ENCODE data around the gene SPDYE1.

SPDYE1 gene

DNA sequence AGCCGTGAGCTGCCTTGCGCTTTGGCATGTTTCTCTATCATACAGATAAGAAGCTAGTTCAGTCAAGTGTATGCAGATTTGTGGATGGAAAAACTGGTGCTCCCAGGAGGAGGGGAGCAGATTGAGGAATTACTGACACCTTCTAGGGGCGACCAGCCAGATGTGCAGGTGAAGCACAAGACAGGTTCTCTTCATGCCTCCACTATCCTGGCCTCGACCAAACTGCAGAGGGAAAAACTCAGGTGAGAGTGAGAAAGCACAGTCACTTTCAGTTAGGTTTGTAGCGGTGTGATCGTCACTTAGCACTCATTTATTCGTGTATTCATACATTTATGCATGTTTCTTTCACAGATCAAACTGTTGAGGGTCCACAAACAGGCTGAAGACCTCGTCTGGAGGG lies 46.2 kb downstream of the SPDYE1 start:
- in situ Hi-C loops (cut with MboI; ENCODE audit: low sequenced_read_pairs) = no loop called here

DNA sequence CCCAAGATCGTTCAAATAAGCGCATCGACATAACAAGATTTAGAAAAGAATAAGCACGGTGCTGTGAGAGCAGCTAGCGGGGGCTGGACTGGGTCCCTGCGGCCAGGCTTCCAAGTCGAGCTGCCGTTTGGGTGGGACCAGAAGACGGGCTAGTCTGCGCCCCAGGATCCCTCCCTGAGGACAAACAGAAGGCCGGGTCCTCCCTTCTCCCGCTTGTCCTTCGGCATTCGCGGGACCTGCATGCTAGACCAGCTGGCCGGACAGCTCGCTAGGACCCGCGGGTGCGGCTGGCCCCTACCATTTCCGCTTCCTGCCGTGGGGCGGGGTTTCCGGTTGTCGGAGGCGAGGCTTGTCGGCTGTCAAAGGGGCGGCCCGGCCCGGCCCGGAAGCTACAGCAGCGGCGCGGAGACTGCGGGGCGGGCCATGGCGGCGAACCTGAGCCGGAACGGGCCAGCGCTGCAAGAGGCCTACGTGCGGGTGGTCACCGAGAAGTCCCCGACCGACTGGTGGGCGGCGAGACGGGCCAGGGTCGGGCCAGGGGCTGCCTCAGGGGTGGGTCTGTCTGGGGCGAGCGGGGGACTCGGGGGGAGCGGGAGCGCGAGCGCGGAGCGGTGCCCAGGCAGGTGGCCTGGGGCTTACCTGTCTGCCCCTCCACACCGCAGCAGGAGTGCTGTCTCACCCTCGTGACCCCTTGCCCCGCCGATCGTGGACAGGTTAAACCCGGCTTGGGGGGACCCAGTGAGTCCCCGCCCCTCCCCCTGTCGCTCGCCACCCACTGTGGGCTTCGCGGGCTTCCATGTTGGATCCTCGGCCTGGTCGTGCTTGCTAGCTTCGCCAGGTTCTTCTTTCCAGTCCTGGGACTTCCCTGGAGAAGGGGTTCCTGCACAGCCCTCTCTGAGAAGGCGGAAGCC lies 46.9 kb downstream of the SPDYE1 start, which contains the start of gene DBNL:
Gene DBNL, plus strand, starts transcription at position 388 of the 911 bp plus-strand sequence. Its CDS starts 36 bp downstream, at position 424.
- in situ Hi-C loops (cut with MboI; ENCODE audit: low sequenced_read_pairs) = no loop called here

- in situ Hi-C loops (cut with MboI; ENCODE audit: low sequenced_read_pairs) = no loop called here
Measured at GRCh38 chr7:44045226-44046014, 47.7 kb downstream of the SPDYE1 start.

DNA sequence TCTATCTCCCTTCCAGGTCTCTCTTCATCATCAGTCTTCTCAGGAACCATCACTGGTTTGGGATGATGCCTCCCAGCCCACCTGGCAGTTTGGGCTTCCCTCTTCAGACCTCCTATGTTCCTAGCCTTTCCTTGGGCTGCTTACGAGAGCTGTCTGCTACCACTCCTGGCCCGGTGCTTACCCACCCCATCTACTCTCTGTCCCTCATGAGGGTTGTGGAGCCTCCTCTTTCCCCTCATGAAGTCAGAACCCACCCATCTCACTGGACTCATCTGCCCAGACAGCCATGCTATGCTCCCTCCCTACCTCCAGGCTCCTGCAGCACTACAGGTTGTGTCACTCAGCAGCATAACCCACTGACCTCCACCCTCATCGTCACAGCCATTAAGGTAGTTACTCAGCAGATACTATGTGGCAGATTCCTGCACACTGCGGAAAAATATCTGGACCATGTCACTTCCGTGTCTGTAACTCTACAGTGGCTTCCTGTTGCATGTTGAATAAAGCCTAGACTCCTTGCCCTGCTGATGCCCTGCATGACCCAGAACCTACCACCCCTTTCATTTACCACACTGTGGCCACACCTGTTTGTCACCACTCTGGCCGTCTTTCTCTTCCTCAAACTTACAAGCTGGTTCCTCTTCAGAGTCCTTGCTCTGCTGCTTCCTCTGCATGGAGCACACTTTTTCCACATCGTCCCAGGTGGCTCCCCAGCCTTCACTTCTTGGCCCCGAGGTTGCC lies 48.8 kb downstream of the SPDYE1 start:
- in situ Hi-C loops (cut with MboI; ENCODE audit: low sequenced_read_pairs) = no loop called here

- in situ Hi-C loops (cut with MboI; ENCODE audit: low sequenced_read_pairs) = no loop called here
Measured at GRCh38 chr7:44048031-44048795, 50.5 kb downstream of the SPDYE1 start.

GRCh38 chr7:44050121-44050914 lies 52.6 kb downstream of the SPDYE1 start:
- in situ Hi-C loops (cut with MboI; ENCODE audit: low sequenced_read_pairs) = no loop called here

DNA sequence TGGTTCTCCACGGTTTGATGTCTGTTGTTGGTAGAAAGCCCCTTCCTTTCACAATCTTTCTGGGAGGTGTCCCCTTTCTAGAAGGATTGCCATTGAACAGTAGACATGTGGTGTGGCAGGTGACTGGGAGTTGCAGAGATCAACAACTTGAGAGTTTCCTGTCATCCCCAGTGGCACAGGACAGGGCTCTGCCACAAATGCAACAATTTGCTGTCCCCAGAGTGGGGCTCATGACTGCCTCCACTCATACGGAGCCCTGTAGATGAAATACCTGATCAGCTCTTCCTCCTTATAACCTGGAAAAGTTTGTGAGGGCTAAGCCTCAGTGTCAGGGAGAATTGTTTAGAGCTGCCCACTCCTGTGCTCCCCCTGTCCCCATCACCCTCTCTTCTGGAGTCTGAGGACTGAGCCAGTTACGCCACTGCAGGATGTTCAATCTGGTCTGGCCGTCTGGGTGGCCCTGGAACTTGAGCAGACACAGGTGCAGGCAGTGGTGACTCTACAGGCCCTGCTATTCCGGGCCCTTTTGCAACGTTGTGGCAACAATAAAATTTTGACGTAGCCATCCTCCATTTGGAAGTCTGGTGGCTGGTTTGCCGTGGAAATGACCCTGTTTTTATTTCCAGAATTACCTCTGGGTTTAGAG lies 53.3 kb downstream of the SPDYE1 start:
- in situ Hi-C loops (cut with MboI; ENCODE audit: low sequenced_read_pairs) = no loop called here

GRCh38 chr7:44051611-44052220 lies 54.0 kb downstream of the SPDYE1 start:
- in situ Hi-C loops (cut with MboI; ENCODE audit: low sequenced_read_pairs) = no loop called here

DNA sequence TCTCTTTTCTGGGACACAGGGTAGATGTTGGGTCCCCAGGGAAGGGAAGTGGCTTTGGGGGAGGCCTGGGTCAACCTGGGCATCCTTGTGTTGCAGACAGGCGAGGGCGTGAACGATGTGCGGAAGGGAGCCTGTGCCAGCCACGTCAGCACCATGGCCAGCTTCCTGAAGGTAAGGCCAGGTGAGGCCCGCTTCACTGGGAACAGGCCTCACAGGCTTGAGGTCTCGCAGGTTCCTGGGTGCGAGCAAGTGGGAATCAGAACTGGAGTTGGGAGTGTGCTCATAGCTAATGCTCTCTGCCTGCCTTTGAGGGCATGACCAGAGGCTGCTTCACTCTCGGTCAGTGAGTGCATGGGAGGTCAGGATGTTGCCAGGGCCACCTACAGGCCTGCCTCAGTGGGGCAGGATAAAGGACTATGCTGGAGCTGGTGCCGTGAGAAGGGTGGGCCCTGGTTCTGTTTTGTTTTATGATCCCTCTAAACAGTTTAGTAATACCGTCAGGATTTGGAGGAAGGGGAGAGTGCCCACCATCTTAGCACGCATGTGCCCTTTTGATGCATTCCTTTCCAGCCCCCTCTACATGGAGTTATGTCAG lies 55.2 kb downstream of the SPDYE1 start:
- in situ Hi-C loops (cut with MboI; ENCODE audit: low sequenced_read_pairs) = no loop called here

DNA sequence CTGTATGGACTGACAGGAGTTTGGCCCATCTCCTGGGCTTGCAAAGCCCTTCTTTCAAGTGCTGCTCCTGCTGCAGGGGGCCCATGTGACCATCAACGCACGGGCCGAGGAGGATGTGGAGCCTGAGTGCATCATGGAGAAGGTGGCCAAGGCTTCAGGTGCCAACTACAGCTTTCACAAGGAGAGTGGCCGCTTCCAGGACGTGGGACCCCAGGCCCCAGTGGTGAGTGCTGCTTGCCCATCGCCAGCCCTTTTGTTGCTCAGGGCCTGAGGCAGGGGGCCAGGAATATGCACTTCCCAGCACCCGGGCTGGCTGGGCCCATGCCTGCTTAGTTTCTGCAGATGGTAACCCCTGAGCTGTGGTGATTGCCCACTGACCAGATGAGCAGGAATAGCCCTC lies 59.0 kb downstream of the SPDYE1 start:
- in situ Hi-C loops (cut with MboI; ENCODE audit: low sequenced_read_pairs) = no loop called here

GRCh38 chr7:44057181-44057848 lies 59.6 kb downstream of the SPDYE1 start:
- in situ Hi-C loops (cut with MboI; ENCODE audit: low sequenced_read_pairs) = no loop called here

GRCh38 chr7:44057849-44058758 lies 60.4 kb downstream of the SPDYE1 start:
- in situ Hi-C loops (cut with MboI; ENCODE audit: low sequenced_read_pairs) = no loop called here

- in situ Hi-C loops (cut with MboI; ENCODE audit: low sequenced_read_pairs) = no loop called here
Measured at GRCh38 chr7:44058759-44059218, 61.1 kb downstream of the SPDYE1 start.

DNA sequence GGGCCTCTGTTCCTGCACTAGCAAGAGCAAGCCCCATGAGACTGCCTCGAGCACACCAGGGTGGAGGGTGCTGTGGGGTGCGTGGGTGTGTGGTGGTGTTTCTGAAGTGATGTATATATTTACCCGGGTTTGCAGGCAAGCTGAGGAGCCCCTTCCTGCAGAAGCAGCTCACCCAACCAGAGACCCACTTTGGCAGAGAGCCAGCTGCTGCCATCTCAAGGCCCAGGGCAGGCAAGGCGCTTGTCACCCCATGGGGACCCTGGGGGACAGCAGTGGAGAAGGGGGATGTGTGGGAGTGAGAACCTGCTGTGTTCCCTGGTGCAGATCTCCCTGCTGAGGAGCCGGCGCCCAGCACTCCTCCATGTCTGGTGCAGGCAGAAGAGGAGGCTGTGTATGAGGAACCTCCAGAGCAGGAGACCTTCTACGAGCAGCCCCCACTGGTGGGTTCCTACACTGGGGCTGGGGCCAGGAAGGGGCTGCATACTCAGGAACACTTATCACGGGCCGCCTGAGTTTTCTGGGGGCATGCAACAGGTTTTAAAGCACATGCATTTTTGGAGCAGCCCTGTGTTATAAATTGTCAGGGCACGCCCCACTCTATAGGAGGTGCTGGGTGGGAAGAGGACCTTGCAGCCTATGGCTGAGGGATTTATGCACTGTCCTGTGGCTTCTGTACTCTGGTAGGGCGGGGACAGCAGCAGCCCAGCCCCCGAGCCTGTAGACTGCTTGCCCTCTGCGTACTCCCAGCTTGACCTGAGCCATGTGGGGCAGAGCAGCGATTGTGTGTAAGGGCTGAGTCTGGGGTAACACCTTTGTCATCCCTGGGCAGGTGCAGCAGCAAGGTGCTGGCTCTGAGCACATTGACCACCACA lies 61.8 kb downstream of the SPDYE1 start:
- in situ Hi-C loops (cut with MboI; ENCODE audit: low sequenced_read_pairs) = no loop called here
